Endothelial cell of umbilical vein (primary cell): ENCODE data around the gene CDCA3. TPM values are rescaled to one million over a fixed set of nuclear protein-coding genes. Genes with fewer than 3 reads are reported as not detected.

ENCODE experiments used
- BruUV-seq: library from RNA; stranded (reverse); fragments of 400-500 nt; replicated peaks from 2 replicates; lab custom pipeline; 2021; lab: Mats Ljungman, UMichigan
- CTCF ChIA-PET: fragments of 300-600, 350-600 bp; sonication (Branson Sonifier 250); formaldehyde crosslinking; loops from one replicate; lab custom pipeline; 2021; ENCODE audit warnings: antibody characterized with exemption, inconsistent platforms; lab: Charles Lee
- POLR2A ChIA-PET: fragments of 300-600, 350-600 bp; sonication (Branson Sonifier 250); formaldehyde crosslinking; loops from one replicate; lab custom pipeline; 2021; ENCODE audit warnings: antibody characterized with exemption, inconsistent platforms; lab: Charles Lee
- DNase-seq: peaks from one replicate; pipeline ENCODE4 v3.0.0-alpha.2; 2011; ENCODE audit warnings: low read depth, low spot score
- FAIRE-seq: peaks from 2 replicates; lab custom pipeline; 2011; peaks lifted over from hg19 to GRCh38; lab: Jason Lieb, UNC
- H2AFZ ChIP-seq: 2 replicates; pipeline ENCODE4 v1.6.0; 2012; ENCODE audit warnings: low read depth, low read length, control low read depth, inconsistent platforms
- H3K27ac ChIP-seq: 2 replicates; pipeline ENCODE4 v1.5.1; 2011; ENCODE audit warnings: low read depth, mild to moderate bottlenecking, control low read depth, low read length, moderate library complexity; ENCODE audit not compliant: insufficient read depth
- H3K27me3 ChIP-seq, 2 experiments: 2 replicates each; pipeline versions ENCODE4 v1.6.0 to v1.6.1; 2011; ENCODE audit warnings: low read length in 2 of 2, mixed read lengths in 1 of 2; ENCODE audit not compliant: control insufficient read depth in 2 of 2, insufficient read depth in 2 of 2
- H3K36me3 ChIP-seq, 2 experiments: 2 replicates in 1 of 2; 3 replicates in 1 of 2; pipeline ENCODE4 v1.5.1; 2011; ENCODE audit warnings: low read length in 2 of 2, mild to moderate bottlenecking in 1 of 2, moderate library complexity in 1 of 2; ENCODE audit not compliant: control insufficient read depth in 2 of 2, insufficient read depth in 2 of 2; ENCODE audit errors: extremely low read depth in 1 of 2
- H3K4me1 ChIP-seq: 3 replicates; pipeline ENCODE4 v1.5.1; 2011; ENCODE audit warnings: mild to moderate bottlenecking, low read length; ENCODE audit not compliant: control insufficient read depth, insufficient read depth; ENCODE audit errors: extremely low read depth
- H3K4me2 ChIP-seq: 2 replicates; pipeline ENCODE4 v1.6.1; 2011; ENCODE audit warnings: low read length, control low read depth, mixed read lengths; ENCODE audit not compliant: insufficient read depth
- H3K4me3 ChIP-seq, 3 experiments: fragments of 200-600 bp in 1 of 3; sonication (generic), shearing (Covaris generic) in 1 of 3; replicated peaks in 1 of 3; 2 replicates each; pipeline ENCODE4 v1.5.1; 2011 to 2016; ENCODE audit warnings: control low read depth in 3 of 3, low read length in 3 of 3, mild to moderate bottlenecking in 2 of 3, inconsistent platforms in 1 of 3, low read depth in 1 of 3, moderate library complexity in 1 of 3; ENCODE audit not compliant: insufficient read depth in 1 of 3
- H3K79me2 ChIP-seq: 2 replicates; pipeline ENCODE4 v1.6.0; 2012; ENCODE audit warnings: low read length, inconsistent platforms; ENCODE audit not compliant: control insufficient read depth, insufficient read depth
- H3K9ac ChIP-seq: replicated peaks from 2 replicates; pipeline ENCODE3; 2011; ENCODE audit warnings: low read length, control low read depth; ENCODE audit not compliant: insufficient read depth; ENCODE audit errors: extremely low read depth
- H3K9me1 ChIP-seq: replicated peaks from 3 replicates; pipeline ENCODE4 v1.6.0; 2011; ENCODE audit warnings: mild to moderate bottlenecking, low read length; ENCODE audit not compliant: control insufficient read depth, insufficient read depth; ENCODE audit errors: extremely low read depth
- H3K9me3 ChIP-seq: replicated peaks from 2 replicates; pipeline ENCODE4 v1.5.1; 2012; ENCODE audit warnings: low read length, inconsistent platforms; ENCODE audit not compliant: control insufficient read depth, insufficient read depth
- H4K20me1 ChIP-seq: replicated peaks from 2 replicates; pipeline ENCODE3; 2011; ENCODE audit warnings: mild to moderate bottlenecking, low read length; ENCODE audit not compliant: control insufficient read depth, insufficient read depth; ENCODE audit errors: extremely low read depth
- EZH2 ChIP-seq: IDR thresholded peaks from 2 replicates; pipeline ENCODE4 v1.6.1; 2012; ENCODE audit warnings: borderline replicate concordance, low read depth, mild to moderate bottlenecking, moderate library complexity, low read length, inconsistent platforms; ENCODE audit not compliant: severe bottlenecking
- FOS ChIP-seq: IDR thresholded peaks from 2 replicates; pipeline ENCODE4 v1.6.1; 2011; ENCODE audit warnings: mild to moderate bottlenecking, low read length, moderate library complexity, borderline replicate concordance; ENCODE audit not compliant: insufficient read depth
- GATA2 ChIP-seq: IDR thresholded peaks from 2 replicates; pipeline ENCODE4 v1.7.0; 2011; ENCODE audit warnings: low read depth, mild to moderate bottlenecking, moderate library complexity, mixed read lengths, low read length; ENCODE audit not compliant: insufficient read length, insufficient read depth
- JUN ChIP-seq: IDR thresholded peaks from 2 replicates; pipeline ENCODE4 v1.6.1; 2011; ENCODE audit warnings: borderline replicate concordance, low read depth; ENCODE audit not compliant: insufficient read length, insufficient read depth
- MYC ChIP-seq: IDR thresholded peaks from one replicate; pipeline ENCODE4 v1.6.1; 2011; ENCODE audit warnings: mild to moderate bottlenecking, low read depth, low read length
- POLR2A ChIP-seq: IDR thresholded peaks from 2 replicates; pipeline ENCODE4 v1.6.1; 2012; ENCODE audit warnings: low read depth, mild to moderate bottlenecking, control low read depth, low read length
- POLR2AphosphoS5 ChIP-seq: IDR thresholded peaks from 2 replicates; pipeline ENCODE4 v1.6.1; 2012; ENCODE audit warnings: low read depth, mild to moderate bottlenecking, control low read depth, low read length, moderate library complexity; ENCODE audit not compliant: insufficient read depth
- dilution Hi-C: fragments of 300-500 bp; cut with MboI; formaldehyde crosslinking; loops from one replicate; pipeline ENCODE4 v1.15.0; 2019; ENCODE audit warnings: low sequenced_read_pairs; ENCODE audit not compliant: extremely low pct_ligation_motif_present
- intact Hi-C: fragments of 100-400 bp; cut with micrococcal nuclease; formaldehyde crosslinking; loops from one replicate; pipeline ENCODE4 v1.10.0; 2022
- polyA plus RNA-seq, 4 experiments: library from polyadenylated mRNA; depleted of rRNA in 3 of 4; stranded (reverse) in 3 of 4; unstranded in 1 of 4; fragments of >200 nt; gene quantifications; 2 replicates each; pipeline versions ENCODE4 v1.2.1 to v1.2.3, GENCODE V29; 2011 to 2012; ENCODE audit warnings: missing spikeins in 1 of 4
- total RNA-seq: library from RNA; stranded (reverse); gene quantifications from 2 replicates; pipeline ENCODE4 v1.2.3, GENCODE V29; 2021
- TF ChIP-seq, protein P1 (sequence below), 2 donors: IDR thresholded peaks; 1 replicate in 1 of 2; 2 replicates in 1 of 2; pipeline ENCODE4 v1.5.1; 2011; ENCODE audit warnings: low read length in 2 of 2, mild to moderate bottlenecking in 2 of 2, moderate library complexity in 2 of 2, control low read depth in 1 of 2, inconsistent platforms in 1 of 2, low read depth in 1 of 2; ENCODE audit not compliant: insufficient read depth in 1 of 2; ENCODE audit errors: extremely low read depth in 1 of 2
- TF ChIP-seq, protein P2 (sequence below): IDR thresholded peaks from 2 replicates; pipeline ENCODE4 v1.6.1; 2011; ENCODE audit not compliant: insufficient read depth, insufficient read length

The CDCA3 gene
- total and polyA plus RNA-seq, 2 donors (not counting 3 experiments of a cell fraction or from before 2014, with no cell fraction given): 44.3 to 53.5 TPM

- ChIA-PET POLR2A (interaction anchor here (1.2 to 3.2 kb wide), 6 partner anchors 9 to 100 kb away, joined by 3 to 48 read pairs (median 6); partner anchors contain the start of genes MLF2, SPSB2 and TPI1), CTCF (interaction anchor here (0.9 to 4.6 kb wide), 10 partner anchors 9 to 168 kb away, joined by 3 to 30 read pairs (median 5); partner anchors contain the start of genes MLF2, SPSB2 and TPI1)
- H3K9me3 ChIP-seq: no peaks in the 10 kb centered on the region
- H3K9ac ChIP-seq: peak overlapping the region; percentile 51
- intact Hi-C loops (loop anchor here (1.0 kb wide), 2 partner anchors 15 to 190 kb away; partner anchors contain the start of gene ING4), dilution Hi-C loops (no loop called here)
- H3K36me3 ChIP-seq: peaks cover 14 to 22% of the 10 kb centered on the region in 2 experiments
- DNase-seq: peak; percentile 61
- no peaks in the 10 kb centered on the region for H3K27me3 ChIP-seq
- peak overlapping the region; percentile 8 for H3K27ac ChIP-seq
- no peaks in the 10 kb centered on the region for H4K20me1 ChIP-seq
- no TSS peak for BruUV-seq
- no peak for FAIRE-seq
- peak overlapping the region; percentile 77 for H3K4me2 ChIP-seq
- H3K9me1 ChIP-seq: no peaks in the 10 kb centered on the region
- peak overlapping the region; percentile 30 for H2AFZ ChIP-seq
- peaks cover 42% of the 10 kb centered on the region for H3K79me2 ChIP-seq
- TF ChIP-seq FOS (no peak), JUN (no peak), EZH2 (no peak), MYC (no peak), POLR2AphosphoS5 (no peak), POLR2A (no peak), GATA2 (no peak)
- TF ChIP-seq, protein P1, sequence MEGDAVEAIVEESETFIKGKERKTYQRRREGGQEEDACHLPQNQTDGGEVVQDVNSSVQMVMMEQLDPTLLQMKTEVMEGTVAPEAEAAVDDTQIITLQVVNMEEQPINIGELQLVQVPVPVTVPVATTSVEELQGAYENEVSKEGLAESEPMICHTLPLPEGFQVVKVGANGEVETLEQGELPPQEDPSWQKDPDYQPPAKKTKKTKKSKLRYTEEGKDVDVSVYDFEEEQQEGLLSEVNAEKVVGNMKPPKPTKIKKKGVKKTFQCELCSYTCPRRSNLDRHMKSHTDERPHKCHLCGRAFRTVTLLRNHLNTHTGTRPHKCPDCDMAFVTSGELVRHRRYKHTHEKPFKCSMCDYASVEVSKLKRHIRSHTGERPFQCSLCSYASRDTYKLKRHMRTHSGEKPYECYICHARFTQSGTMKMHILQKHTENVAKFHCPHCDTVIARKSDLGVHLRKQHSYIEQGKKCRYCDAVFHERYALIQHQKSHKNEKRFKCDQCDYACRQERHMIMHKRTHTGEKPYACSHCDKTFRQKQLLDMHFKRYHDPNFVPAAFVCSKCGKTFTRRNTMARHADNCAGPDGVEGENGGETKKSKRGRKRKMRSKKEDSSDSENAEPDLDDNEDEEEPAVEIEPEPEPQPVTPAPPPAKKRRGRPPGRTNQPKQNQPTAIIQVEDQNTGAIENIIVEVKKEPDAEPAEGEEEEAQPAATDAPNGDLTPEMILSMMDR (IDR thresholded peaks at IDR 0.05; ENCODE audit: extremely low read depth in 1 of 2, insufficient read depth in 1 of 2, low read depth in 1 of 2, low read length in 2 of 2): no peak
- TF ChIP-seq, protein P2, sequence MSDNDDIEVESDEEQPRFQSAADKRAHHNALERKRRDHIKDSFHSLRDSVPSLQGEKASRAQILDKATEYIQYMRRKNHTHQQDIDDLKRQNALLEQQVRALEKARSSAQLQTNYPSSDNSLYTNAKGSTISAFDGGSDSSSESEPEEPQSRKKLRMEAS: no peak
- H3K4me3 ChIP-seq: peak overlapping the region; percentile 63 to 93 (median 76)
- peaks cover 24% of the 10 kb centered on the region for H3K4me1 ChIP-seq
These were observed 1.7 kb upstream of the CDCA3 start for GRCh38 chr12:6852651-6853354.
